HG03571 (cell line): ENCODE results near the gene C1orf174.

Source experiments
- ATAC-seq: cut with Tn5 transposase; IDR thresholded peaks from one replicate; pipeline ENCODE4 v1.9.1; 2021; ENCODE audit not compliant: unreplicated experiment

Gene C1orf174

GRCh38 chr1:3876716-3877115, 23.4 kb downstream of the C1orf174 start:
- ATAC-seq = no peak

DNA sequence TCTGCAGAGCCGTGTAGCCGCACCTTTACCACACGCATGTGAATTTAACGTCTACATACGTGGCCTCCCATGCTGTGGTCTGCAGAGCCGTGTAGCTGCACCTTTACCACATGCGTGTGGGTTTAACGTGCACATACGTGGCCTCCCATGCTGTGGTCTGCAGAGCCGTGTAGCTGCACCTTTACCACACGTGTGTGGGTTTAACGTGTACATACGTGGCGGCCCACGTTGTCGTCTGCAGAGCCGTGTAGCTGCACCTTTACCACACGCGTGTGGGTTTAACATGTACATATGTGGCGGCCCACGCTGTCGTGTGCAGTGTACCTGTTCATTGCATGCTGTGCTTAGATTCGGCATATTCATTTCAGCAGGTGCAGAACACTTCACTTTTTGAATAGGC, 25.3 kb downstream of the C1orf174 start:
- ATAC-seq = no peak

- no peak for ATAC-seq
Measured at GRCh38 chr1:3872546-3872945, 27.5 kb downstream of the C1orf174 start.

DNA sequence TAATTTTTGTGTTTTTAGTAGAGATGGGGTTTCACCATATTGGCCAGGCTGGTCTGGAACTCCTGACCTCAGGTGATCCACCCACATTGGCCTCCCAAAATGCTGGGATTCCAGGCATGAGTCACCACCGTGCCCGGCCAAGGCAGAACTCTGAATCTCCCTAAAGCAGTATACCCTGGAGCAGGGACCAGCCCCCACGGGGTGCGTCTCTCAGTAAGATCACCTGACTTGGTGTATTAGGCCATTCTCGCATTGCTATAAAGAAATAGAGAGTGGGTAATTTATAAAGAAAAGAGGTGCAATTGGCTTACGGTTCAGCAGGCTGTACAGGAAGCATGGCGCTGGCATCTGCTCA, 28.6 kb downstream of the C1orf174 start:
- no peak for ATAC-seq

DNA sequence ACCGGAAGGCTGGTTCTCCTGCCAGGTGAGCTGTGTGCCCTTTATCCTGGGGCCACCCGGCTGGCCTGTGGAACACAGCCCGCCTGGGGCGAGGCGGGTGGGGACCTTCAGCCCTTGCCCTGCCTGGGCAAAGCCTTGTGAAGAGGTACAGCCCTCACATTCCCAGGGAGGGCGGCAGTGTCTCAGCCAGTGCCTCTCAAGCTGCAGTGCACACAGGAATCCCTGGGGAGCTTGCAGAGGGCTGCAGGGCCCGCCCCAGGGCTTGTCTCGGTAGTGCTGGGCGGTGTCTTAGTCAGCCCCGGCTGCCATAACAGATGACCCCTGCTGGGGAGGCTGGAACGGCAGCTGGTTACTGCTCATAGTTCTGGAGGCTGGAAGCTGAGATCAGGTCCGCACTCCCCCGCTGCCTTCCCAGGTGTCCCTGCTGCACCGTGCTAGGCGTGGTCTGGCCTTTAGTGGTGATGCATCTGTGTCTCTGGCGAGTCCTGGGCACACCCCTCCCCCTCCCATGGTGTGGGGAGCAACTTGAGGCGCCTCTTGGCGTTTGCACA, 30.2 kb downstream of the C1orf174 start:
- ATAC-seq = no peak

- no peak for ATAC-seq
Measured at GRCh38 chr1:3868464-3869006, 31.5 kb downstream of the C1orf174 start.

DNA sequence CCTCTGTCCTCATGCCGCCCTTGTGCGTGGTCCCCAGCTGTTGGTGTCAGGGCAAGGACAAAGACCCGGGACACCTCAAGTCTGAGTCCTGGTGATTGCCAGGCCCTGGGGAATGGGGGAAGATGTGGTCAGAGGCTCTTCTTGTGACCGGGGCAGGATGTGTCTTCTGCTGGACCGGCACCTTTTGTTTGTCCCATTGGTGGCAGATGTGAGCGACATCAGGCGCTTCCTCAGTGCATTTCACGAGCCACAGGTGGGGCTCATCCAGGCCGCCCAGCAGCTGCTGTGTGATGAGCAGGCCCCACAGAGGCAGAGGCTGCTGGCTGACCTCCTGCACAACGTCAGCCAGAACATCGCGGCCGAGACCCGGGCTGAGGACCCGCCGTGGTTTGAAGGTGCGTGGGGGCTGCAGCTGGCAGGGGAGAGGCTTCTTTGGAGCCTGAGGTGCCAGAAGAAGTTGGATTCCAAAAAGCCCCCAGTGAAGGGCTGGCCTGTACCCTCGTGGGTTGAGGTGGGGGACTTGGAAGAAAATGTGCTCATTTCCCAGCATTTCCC, 34.4 kb downstream of the C1orf174 start:
- no peak for ATAC-seq

DNA sequence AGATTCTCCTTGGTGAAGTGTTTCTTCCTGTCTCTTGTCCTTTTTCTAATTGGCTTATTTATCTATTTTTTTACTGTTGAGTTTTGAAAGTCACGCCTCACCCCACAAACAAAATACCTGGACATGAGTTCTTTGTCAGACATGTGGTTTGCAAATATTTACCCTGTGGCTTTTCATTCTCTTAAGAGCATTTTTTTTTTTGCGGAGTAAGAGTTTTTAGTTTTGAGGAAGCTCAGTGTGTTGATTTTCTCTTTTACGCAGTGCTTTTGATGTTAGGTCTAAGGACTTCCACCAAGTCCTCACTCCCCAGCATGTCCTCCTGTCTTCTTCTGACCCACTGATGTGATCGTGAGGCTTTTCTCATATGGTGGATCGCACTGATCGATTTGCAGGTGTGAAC, 35.2 kb downstream of the C1orf174 start:
- ATAC-seq = no peak

- ATAC-seq = no peak
Measured at GRCh38 chr1:3863231-3863935, 36.7 kb downstream of the C1orf174 start.

DNA sequence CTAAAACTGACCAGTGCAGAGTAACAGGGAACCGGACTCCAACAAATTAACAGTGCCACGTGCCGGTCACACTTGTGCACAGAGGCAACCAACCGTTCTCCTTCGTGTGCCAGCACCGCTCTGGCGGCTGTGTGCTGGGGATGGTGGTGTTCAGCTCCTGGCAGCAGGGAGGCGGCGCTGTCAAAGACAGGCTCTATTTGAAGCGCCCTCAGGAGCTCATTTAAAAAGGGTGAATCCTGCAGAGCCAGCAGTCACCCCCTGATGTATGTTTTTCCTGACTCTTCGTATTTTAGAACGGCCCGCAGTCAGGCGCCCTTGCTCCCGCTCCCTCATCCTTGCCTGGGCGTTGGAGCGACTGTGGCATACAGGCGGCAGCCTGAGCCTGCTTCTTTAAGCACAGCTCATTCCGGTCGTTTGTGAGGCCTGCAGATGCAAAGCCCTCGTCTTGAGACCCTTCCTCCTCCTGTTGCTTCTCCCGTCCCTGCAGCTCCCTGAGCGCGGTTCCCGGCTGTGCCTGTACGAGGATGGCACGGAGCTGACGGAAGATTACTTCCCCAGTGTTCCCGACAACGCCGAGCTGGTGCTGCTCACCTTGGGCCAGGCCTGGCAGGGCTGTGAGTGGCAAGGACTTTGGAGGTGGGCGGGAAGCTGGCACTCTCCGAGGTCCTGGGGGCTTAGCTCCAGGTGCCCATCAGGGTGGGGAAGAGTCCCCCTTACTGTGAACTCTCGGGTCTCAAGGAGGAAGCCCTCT, 41.7 kb downstream of the C1orf174 start:
- no peak for ATAC-seq

DNA sequence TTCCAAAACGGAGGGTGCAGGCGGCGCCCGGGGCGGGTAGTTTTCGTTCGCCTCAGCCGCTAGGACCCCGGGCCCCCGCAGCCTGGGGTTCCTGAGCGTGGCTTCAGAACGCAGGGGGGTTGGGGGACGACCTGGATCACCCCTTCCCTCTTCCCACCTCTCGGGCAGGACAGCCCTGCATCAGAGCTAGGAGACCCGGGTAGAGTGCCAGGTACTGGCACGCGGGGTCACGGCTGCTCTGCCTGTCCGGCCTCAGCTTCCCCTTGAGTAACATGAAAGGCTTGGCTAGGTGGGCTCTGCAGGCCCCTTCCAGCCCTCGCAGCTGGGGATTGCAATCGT, 42.3 kb downstream of the C1orf174 start:
- no peak for ATAC-seq

GRCh38 chr1:3856923-3857790, 42.9 kb downstream of the C1orf174 start, which contains the start of the genes CEP104 and DFFB:
CEP104 (minus strand) TSS chr1:3857211; CDS start chr1:3852407, 4,804 bp downstream.
DFFB (plus strand) TSS chr1:3857476; CDS start chr1:3857604, 128 bp downstream.
- peak; percentile 96 for ATAC-seq

GRCh38 chr1:3852711-3853485, 47.2 kb downstream of the C1orf174 start:
- no peak for ATAC-seq

DNA sequence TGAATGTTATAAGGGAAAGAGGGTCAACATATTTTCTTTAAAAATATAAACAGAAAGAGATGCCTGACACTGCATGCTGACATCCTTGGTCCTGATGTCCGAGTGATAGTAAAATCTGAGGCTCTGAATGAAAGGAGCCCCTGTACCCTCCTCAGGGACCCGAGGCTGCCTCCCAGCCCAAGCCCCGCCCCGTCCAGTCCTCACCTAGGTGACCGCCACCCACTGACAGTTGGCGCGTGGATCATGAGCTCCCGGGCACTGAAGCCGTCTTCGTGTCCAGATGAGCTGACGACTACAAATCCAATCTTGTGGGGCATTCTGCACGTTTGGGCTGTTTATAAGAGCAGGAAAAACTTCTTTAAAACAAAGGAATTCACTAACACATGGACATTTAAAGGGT, 48.0 kb downstream of the C1orf174 start:
- ATAC-seq = no peak

GRCh38 chr1:3851292-3851691, 48.8 kb downstream of the C1orf174 start:
- ATAC-seq = no peak

- ATAC-seq = no peak
Measured at GRCh38 chr1:3850857-3851256, 49.2 kb downstream of the C1orf174 start.

DNA sequence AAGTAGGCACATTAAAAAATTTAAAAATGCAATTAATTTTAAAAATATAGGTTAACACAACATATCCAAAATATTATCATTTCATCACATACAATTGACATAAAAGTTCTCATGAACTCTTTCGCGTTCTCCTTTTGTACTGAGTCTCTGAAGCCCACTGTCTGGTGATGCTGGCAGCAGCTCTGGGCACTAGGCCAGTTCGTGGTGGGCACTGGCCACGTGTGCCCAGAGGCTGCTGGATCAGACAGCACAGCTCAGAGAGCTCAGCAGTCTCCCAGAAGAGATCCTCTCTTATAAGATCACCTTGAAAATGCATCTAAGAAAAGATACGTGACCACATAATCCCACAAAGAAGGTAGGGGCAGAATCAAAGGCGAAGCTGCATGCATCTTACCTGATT, 53.0 kb downstream of the C1orf174 start:
- no peak for ATAC-seq

DNA sequence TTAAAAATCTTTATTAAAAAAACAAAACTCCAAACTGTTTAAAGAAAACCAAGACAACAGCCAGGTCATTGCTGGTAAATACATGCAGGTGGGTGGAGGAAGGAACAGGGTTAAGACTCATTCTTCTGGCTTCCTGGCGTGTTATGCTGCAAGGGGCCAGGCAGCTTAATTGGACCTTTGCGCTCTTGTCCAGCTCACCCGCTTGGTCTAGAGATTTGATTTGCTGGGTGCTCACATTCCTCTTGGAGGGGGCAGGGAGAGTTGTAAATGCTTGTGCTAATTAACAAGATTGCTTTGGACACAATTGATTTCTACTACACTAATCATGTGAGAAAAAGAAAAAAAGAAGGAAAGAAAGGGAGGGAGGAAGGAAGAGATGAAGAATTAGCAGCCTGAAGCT, 53.5 kb downstream of the C1orf174 start:
- ATAC-seq = no peak

GRCh38 chr1:3842912-3843311, 57.2 kb downstream of the C1orf174 start:
- no peak for ATAC-seq

DNA sequence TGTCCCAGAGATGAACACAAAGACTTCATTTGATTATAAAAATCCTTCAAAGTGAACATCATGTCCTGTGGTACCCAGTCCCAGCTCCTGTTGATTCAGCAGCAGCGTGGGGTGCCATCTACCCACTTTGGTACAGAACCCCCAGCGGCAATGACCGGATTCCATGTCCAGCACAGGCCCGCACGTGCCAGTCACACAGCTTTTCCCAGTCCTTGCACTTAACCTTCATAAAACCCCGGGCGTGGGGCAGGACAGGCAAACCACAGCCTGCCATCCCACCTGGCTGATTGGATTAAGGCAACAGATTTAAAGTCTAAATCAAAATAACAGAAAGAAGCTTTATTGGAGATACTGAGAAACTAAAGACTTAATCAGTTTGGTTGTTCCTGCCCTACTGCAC, 58.6 kb downstream of the C1orf174 start:
- ATAC-seq = no peak
